ENCODE measurements around the gene PKMYT1. TPM values are rescaled to one million over a fixed set of nuclear protein-coding genes. Genes with fewer than 3 reads are reported as not detected.

PKMYT1 gene
- polyA plus RNA-seq, 1 of the 3 experiments (the other 2 are of a cell fraction): 8.5 TPM

GRCh38 chr16:3027489-3027795 is 47.2 kb upstream of the PKMYT1 start:
- ChIA-PET CTCF (interaction anchor here (1.1 to 9.8 kb wide), 21 partner anchors 7 to 110 kb away, joined by 3 to 141 read pairs (median 6); partner anchors contain the start of genes CLDN6, CLDN9, HCFC1R1 and IL32), POLR2A (no interaction called here)
- DNase-seq: no peak
- Histone ChIP-seq H3K4me3 (ENCODE audit: low read depth in 2 of 2, low read length in 1 of 2) (no peak overlapping the region), H4K20me1 (ENCODE audit: insufficient read depth) (peaks cover 12% of the 10 kb centered on the region), H3F3A (replicated peaks; ENCODE audit: insufficient read depth) (peaks cover 46% of the 10 kb centered on the region), H3K36me3 (replicated peaks in 1 of 2; ENCODE audit: control insufficient read depth in 1 of 2, insufficient read depth in 2 of 2, low read length in 1 of 2) (peaks cover 11 to 22% of the 10 kb centered on the region in 2 experiments), H3K9me3 (no peaks in the 10 kb centered on the region), H3K9ac (no peak overlapping the region), H3K27ac (ENCODE audit: low read depth in 2 of 2, low read length in 1 of 2) (no peak overlapping the region), H3K27me3 (ENCODE audit: insufficient read depth) (peaks cover 8% of the 10 kb centered on the region; the same call in 1 of the 2 replicates), H2AFZ (ENCODE audit: low read depth) (no peak overlapping the region), H3K4me1 (ENCODE audit: control insufficient read depth in 1 of 2, insufficient read depth in 2 of 2, low read depth in 1 of 2, low read length in 1 of 2) (peaks cover 8 to 11% of the 10 kb centered on the region in 2 experiments; a peak in 3 of 4 replicates), H3K4me2 (no peak overlapping the region), H3K9me2 (no peaks in the 10 kb centered on the region), H3K79me2 (ENCODE audit: insufficient read depth) (no peaks in the 10 kb centered on the region)
- TF ChIP-seq GATA2 (CRISPR knock-in tag; IDR thresholded peaks at IDR 0.05) (no peak), RAD21 (IDR thresholded peaks at IDR 0.05; ENCODE audit: low read length) (no peak), TCF12 (IDR thresholded peaks at IDR 0.05) (no peak), ELF1 (IDR thresholded peaks at IDR 0.05) (no peak), NFIC (IDR thresholded peaks at IDR 0.05; ENCODE audit: borderline replicate concordance) (no peak)
- 93% methylated on average over 4 of the region's 8 CpGs for WGBS (ENCODE audit: low lambda C conversion rate)

GRCh38 chr16:3026609-3027488 is 46.6 kb upstream of the PKMYT1 start:
- no peak for TF ChIP-seq JUND (IDR thresholded peaks at IDR 0.05)
- Histone ChIP-seq H3K27ac (ENCODE audit: low read depth in 2 of 2, low read length in 1 of 2) (no peak overlapping the region), H3K9ac (no peak overlapping the region), H3K9me3 (no peaks in the 10 kb centered on the region), H3F3A (replicated peaks; ENCODE audit: insufficient read depth) (peaks cover 49% of the 10 kb centered on the region), H3K79me2 (ENCODE audit: insufficient read depth) (no peaks in the 10 kb centered on the region), H2AFZ (ENCODE audit: low read depth) (no peak overlapping the region), H3K4me3 (ENCODE audit: low read depth in 2 of 2, low read length in 1 of 2) (no peak overlapping the region), H3K4me1 (ENCODE audit: control insufficient read depth in 1 of 2, insufficient read depth in 2 of 2, low read depth in 1 of 2, low read length in 1 of 2) (peaks cover 8 to 17% of the 10 kb centered on the region in 2 experiments; a peak in 3 of 4 replicates), H3K27me3 (ENCODE audit: insufficient read depth) (peaks cover 3% of the 10 kb centered on the region; the same call in 1 of the 2 replicates), H4K20me1 (ENCODE audit: insufficient read depth) (peaks cover 12% of the 10 kb centered on the region), H3K9me2 (no peaks in the 10 kb centered on the region), H3K36me3 (replicated peaks in 1 of 2; ENCODE audit: control insufficient read depth in 1 of 2, insufficient read depth in 2 of 2, low read length in 1 of 2) (peaks cover 14 to 22% of the 10 kb centered on the region in 2 experiments), H3K4me2 (no peak overlapping the region)
- no peak for DNase-seq
- POLR2A ChIA-PET: no interaction called here
- CTCF ChIA-PET: interaction anchor here (1.1 to 9.8 kb wide), 14 partner anchors 7 to 111 kb away, joined by 3 to 141 read pairs (median 8); partner anchors contain the start of genes CLDN6, HCFC1R1, IL32 and MMP25
- 93% methylated on average over 20 of the region's 24 CpGs for WGBS (ENCODE audit: low lambda C conversion rate)

- no peaks in the 10 kb centered on the region for H3K9me2 ChIP-seq
- no peak overlapping the region for H3K4me2 ChIP-seq
- no peak overlapping the region for H3K9ac ChIP-seq
- no peak overlapping the region for H3K27ac ChIP-seq (ENCODE audit: low read depth in 2 of 2, low read length in 1 of 2)
- H3K9me3 ChIP-seq: no peaks in the 10 kb centered on the region
- peaks cover 6% of the 10 kb centered on the region; the same call in 1 of the 2 replicates for H3K79me2 ChIP-seq (ENCODE audit: insufficient read depth)
- ChIA-PET POLR2A (no interaction called here), CTCF (no interaction called here)
- peaks cover 55% of the 10 kb centered on the region for H3F3A ChIP-seq (replicated peaks; ENCODE audit: insufficient read depth)
- TF ChIP-seq USF2 (IDR thresholded peaks at IDR 0.05; ENCODE audit: borderline replicate concordance, low read depth, low read length) (no peak), USF1 (IDR thresholded peaks at IDR 0.05; ENCODE audit: borderline replicate concordance, low read depth) (no peak), CTCF (IDR thresholded peaks at IDR 0.05) (no peak), TEAD4 (IDR thresholded peaks at IDR 0.05; ENCODE audit: borderline replicate concordance, insufficient read depth) (no peak), ELF1 (IDR thresholded peaks at IDR 0.05) (no peak), CHD2 (IDR thresholded peaks at IDR 0.05; ENCODE audit: low read length, partially characterized antibody) (no peak), GATA2 (CRISPR knock-in tag; IDR thresholded peaks at IDR 0.05) (no peak), MEF2A (IDR thresholded peaks at IDR 0.05; ENCODE audit: borderline replicate concordance, low read depth) (no peak), NFIC (IDR thresholded peaks at IDR 0.05; ENCODE audit: borderline replicate concordance) (no peak), MAX (IDR thresholded peaks at IDR 0.05; ENCODE audit: low read depth) (no peak), RCOR1 (IDR thresholded peaks at IDR 0.05; ENCODE audit: low read length) (no peak), FOXJ3 (CRISPR knock-in tag; IDR thresholded peaks at IDR 0.05) (no peak), GABPA (IDR thresholded peaks at IDR 0.05; ENCODE audit: low read depth) (no peak)
- peaks cover 19% of the 10 kb centered on the region for H4K20me1 ChIP-seq (ENCODE audit: insufficient read depth)
- H2AFZ ChIP-seq (ENCODE audit: low read depth): no peak overlapping the region
- WGBS (ENCODE audit: low lambda C conversion rate): 93% methylated on average over 7 of the region's 8 CpGs
- H3K4me1 ChIP-seq (ENCODE audit: control insufficient read depth in 1 of 2, insufficient read depth in 2 of 2, low read depth in 1 of 2, low read length in 1 of 2): peaks cover 8 to 24% of the 10 kb centered on the region in 2 experiments; a peak in 3 of 4 replicates
- H3K4me3 ChIP-seq (ENCODE audit: low read depth in 2 of 2, low read length in 1 of 2): no peak overlapping the region
- H3K36me3 ChIP-seq (replicated peaks in 1 of 2; ENCODE audit: control insufficient read depth in 1 of 2, insufficient read depth in 2 of 2, low read length in 1 of 2): peaks cover 21 to 26% of the 10 kb centered on the region in 2 experiments
- DNase-seq: no peak
- no peaks in the 10 kb centered on the region for H3K27me3 ChIP-seq (ENCODE audit: insufficient read depth)
Observed at GRCh38 chr16:3026003-3026378, 45.7 kb upstream of the PKMYT1 start.

Data from SK-N-SH (cell line).